NT2/D1 (cell line): Measurements from ENCODE around the gene PCNX1.

Source experiments
- DNase-seq: peaks from one replicate; pipeline ENCODE4 v3.0.0-alpha.2; 2011; ENCODE audit warnings: low read depth, low spot score
- H3K27me3 ChIP-seq: 2 replicates; pipeline ENCODE4 v1.6.0; 2011; ENCODE audit warnings: mild to moderate bottlenecking; ENCODE audit not compliant: insufficient read length, insufficient read depth
- H3K36me3 ChIP-seq: 2 replicates; pipeline ENCODE4 v1.6.1; 2011; ENCODE audit warnings: mild to moderate bottlenecking, low read length, mixed read lengths; ENCODE audit not compliant: insufficient read depth, insufficient read length
- H3K4me1 ChIP-seq: 2 replicates; pipeline ENCODE4 v1.5.1; 2011; ENCODE audit not compliant: insufficient read depth, insufficient read length
- H3K4me3 ChIP-seq: 2 replicates; pipeline ENCODE4 v1.5.1; 2011; ENCODE audit warnings: low read depth; ENCODE audit not compliant: insufficient read length
- H3K9ac ChIP-seq: 2 replicates; pipeline ENCODE4 v1.6.0; 2011; ENCODE audit warnings: low read depth; ENCODE audit not compliant: insufficient read length
- H3K9me3 ChIP-seq: 2 replicates; pipeline ENCODE4 v1.5.1; 2011; ENCODE audit warnings: mild to moderate bottlenecking, low read length; ENCODE audit not compliant: insufficient read depth
- SUZ12 ChIP-seq: IDR thresholded peaks from 2 replicates; pipeline ENCODE4 v1.6.1; 2011; ENCODE audit not compliant: insufficient read length, insufficient read depth; ENCODE audit errors: extremely low read depth
- YY1 ChIP-seq: IDR thresholded peaks from 2 replicates; pipeline ENCODE4 v1.6.1; 2011; ENCODE audit not compliant: insufficient read length, insufficient read depth
- ZNF274 ChIP-seq: IDR thresholded peaks from 2 replicates; pipeline ENCODE4 v1.6.1; 2011; ENCODE audit warnings: mild to moderate bottlenecking, low read depth, low read length

PCNX1 gene

DNA sequence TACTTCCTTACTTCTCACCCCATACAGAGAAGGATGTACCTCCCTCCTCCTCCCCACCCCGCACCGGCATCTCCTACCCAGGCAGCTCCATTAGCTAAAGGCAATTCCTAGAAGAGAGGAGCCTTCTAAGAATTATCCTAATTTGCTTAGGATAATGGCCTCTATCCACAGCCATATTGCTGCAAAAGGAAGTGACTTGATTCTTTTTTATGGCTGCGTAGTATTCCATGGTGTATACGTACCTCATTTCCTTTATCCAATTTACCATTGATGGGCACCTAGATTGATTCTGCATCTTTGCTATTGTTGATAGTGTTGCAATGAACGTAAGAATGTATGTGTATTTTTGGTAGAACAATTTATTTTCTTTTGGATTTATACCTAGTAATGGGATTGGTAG, 189.7 kb downstream of the PCNX1 start:
- no peak for DNase-seq
- Histone ChIP-seq H3K27me3 (no peaks in the 10 kb centered on the region), H3K9ac (no peak overlapping the region), H3K4me1 (no peaks in the 10 kb centered on the region), H3K9me3 (no peaks in the 10 kb centered on the region), H3K36me3 (peaks cover 1% of the 10 kb centered on the region), H3K4me3 (no peak overlapping the region)
- TF ChIP-seq ZNF274: no peak
- no peak for TF ChIP-seq SUZ12
- TF ChIP-seq YY1: no peak

DNA sequence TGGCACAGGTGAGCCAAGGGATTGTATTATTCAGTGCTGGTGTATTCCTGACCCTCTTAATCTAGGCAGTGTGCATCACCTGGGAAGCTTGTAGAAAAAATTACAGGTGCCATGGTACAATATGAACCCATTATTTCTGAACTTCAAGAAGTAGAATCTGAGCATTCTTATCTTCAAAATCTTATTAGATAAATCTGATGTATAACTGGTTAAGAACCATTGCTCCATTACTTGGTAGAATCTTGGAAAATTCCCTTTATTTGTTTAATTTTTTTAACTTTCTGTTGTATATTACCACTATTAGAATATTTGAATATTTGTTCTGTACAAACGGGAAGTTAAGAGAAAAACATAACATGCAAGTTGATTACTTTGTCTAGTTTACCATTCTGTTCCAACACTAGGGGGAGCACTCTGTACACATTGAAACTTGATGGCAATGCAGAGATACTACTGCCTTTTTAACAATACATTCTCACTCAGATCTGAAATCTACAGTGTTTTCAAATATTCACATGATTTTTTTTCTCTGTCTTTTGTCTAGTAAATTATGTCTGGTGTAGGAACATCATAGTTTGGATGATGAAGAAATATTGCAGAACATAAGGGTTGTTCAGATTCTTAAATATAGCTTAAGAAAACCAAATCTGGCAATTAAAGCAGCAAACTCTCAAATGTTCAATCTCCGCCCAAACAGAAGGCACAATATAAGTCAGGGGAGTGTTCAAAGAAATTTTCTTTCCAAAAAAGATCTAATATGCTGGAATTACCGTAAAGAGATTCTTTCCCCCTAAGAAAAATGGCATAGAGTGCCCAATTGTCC, 196.6 kb downstream of the PCNX1 start:
- Histone ChIP-seq H3K27me3 (no peaks in the 10 kb centered on the region), H3K9ac (no peak overlapping the region), H3K36me3 (peaks cover 27% of the 10 kb centered on the region), H3K4me3 (no peak overlapping the region), H3K9me3 (no peaks in the 10 kb centered on the region), H3K4me1 (no peaks in the 10 kb centered on the region)
- TF ChIP-seq YY1 (no peak), SUZ12 (no peak), ZNF274 (no peak)
- peak; percentile 11 for DNase-seq

- TF ChIP-seq SUZ12 (no peak), ZNF274 (no peak), YY1 (no peak)
- Histone ChIP-seq H3K27me3 (no peaks in the 10 kb centered on the region), H3K4me3 (no peak overlapping the region), H3K36me3 (peaks cover 39% of the 10 kb centered on the region), H3K9me3 (no peaks in the 10 kb centered on the region), H3K4me1 (no peaks in the 10 kb centered on the region), H3K9ac (no peak overlapping the region)
- no peak for DNase-seq
Observed at GRCh38 chr14:71105177-71105576, 197.9 kb downstream of the PCNX1 start.

GRCh38 chr14:71107921-71108320, 200.7 kb downstream of the PCNX1 start:
- Histone ChIP-seq H3K4me3 (no peak overlapping the region), H3K36me3 (peaks cover 37% of the 10 kb centered on the region), H3K4me1 (no peaks in the 10 kb centered on the region), H3K27me3 (no peaks in the 10 kb centered on the region), H3K9ac (no peak overlapping the region), H3K9me3 (no peaks in the 10 kb centered on the region)
- no peak for DNase-seq
- TF ChIP-seq YY1: no peak
- no peak for TF ChIP-seq ZNF274
- no peak for TF ChIP-seq SUZ12

DNA sequence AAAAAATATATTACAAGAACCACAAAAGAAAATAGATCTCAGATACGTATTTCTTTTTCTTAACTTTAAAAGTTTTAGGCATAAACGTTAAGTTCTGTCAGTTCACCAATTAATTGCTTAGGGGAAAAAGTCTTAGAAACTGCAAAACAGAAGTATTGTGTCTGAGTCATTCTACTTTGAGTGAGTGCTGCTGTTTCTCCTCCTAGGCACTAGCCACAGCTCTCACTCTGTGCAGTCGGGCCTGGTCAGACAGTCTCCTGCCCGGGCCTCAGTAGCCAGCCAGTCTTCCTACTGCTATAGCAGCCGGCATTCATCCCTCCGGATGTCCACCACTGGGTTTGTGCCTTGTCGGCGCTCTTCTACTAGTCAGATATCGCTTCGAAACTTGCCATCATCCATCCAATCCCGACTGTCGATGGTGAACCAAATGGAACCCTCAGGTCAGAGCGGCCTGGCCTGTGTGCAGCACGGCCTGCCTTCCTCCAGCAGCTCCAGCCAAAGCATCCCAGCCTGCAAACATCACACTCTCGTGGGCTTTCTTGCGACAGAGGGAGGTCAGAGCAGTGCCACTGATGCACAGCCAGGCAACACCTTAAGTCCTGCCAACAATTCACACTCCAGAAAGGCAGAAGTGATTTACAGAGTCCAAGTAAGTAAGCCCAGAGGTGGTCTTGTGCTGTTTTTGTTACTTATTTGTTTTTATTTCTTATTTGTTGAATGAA, 201.3 kb downstream of the PCNX1 start:
- Histone ChIP-seq H3K4me1 (no peaks in the 10 kb centered on the region), H3K9ac (no peak overlapping the region), H3K4me3 (no peak overlapping the region), H3K36me3 (peaks cover 33% of the 10 kb centered on the region), H3K9me3 (no peaks in the 10 kb centered on the region), H3K27me3 (no peaks in the 10 kb centered on the region)
- DNase-seq: no peak
- TF ChIP-seq SUZ12: no peak
- no peak for TF ChIP-seq YY1
- no peak for TF ChIP-seq ZNF274

GRCh38 chr14:71113376-71113775, 206.1 kb downstream of the PCNX1 start:
- H3K9me3 ChIP-seq: no peaks in the 10 kb centered on the region
- H3K27me3 ChIP-seq: no peaks in the 10 kb centered on the region
- no peak overlapping the region for H3K4me3 ChIP-seq
- no peak for DNase-seq
- H3K9ac ChIP-seq: no peak overlapping the region
- no peak for TF ChIP-seq SUZ12
- no peak for TF ChIP-seq YY1
- no peak for TF ChIP-seq ZNF274
- H3K36me3 ChIP-seq: peaks cover 21% of the 10 kb centered on the region
- H3K4me1 ChIP-seq: no peaks in the 10 kb centered on the region

GRCh38 chr14:71114565-71114964, 207.3 kb downstream of the PCNX1 start:
- no peak for TF ChIP-seq SUZ12
- no peak for TF ChIP-seq YY1
- TF ChIP-seq ZNF274: no peak
- H3K4me3 ChIP-seq: no peak overlapping the region

More at GRCh38 chr14:71114565-71114964, 207.3 kb downstream of the PCNX1 start:
- Histone ChIP-seq H3K9me3 (no peaks in the 10 kb centered on the region), H3K4me1 (no peaks in the 10 kb centered on the region), H3K9ac (no peak overlapping the region), H3K27me3 (no peaks in the 10 kb centered on the region), H3K36me3 (peaks cover 10% of the 10 kb centered on the region)
- no peak for DNase-seq
